Vagina (tissue), 2 donors: ENCODE results near the gene CCDC148.

Experiments
- POLR2A ChIP-seq, 2 donors: fragments of 450-650 bp; IDR thresholded peaks; one replicate each; pipeline ENCODE4 v1.6.1; 2017; ENCODE audit warnings: antibody characterized with exemption in 2 of 2, mild to moderate bottlenecking in 2 of 2, moderate library complexity in 2 of 2
- POLR2AphosphoS5 ChIP-seq, 2 donors: sonication (generic); formaldehyde crosslinking; IDR thresholded peaks; one replicate each; pipeline ENCODE4 v1.9.0; 2017; ENCODE audit warnings: antibody characterized with exemption in 2 of 2, mild to moderate bottlenecking in 2 of 2, low read depth in 1 of 2; ENCODE audit not compliant: insufficient read depth in 1 of 2
- TF ChIP-seq, protein P1 (sequence below), 3 experiments: fragments of 450-650 bp in 2 of 3; fragments of 200-600 bp in 1 of 3; sonication (generic) in 1 of 3; IDR thresholded peaks; one replicate each; pipeline ENCODE4 v1.5.1; 2017 to 2019; ENCODE audit warnings: antibody characterized with exemption in 3 of 3, mild to moderate bottlenecking in 2 of 3, moderate library complexity in 2 of 3

DNA sequence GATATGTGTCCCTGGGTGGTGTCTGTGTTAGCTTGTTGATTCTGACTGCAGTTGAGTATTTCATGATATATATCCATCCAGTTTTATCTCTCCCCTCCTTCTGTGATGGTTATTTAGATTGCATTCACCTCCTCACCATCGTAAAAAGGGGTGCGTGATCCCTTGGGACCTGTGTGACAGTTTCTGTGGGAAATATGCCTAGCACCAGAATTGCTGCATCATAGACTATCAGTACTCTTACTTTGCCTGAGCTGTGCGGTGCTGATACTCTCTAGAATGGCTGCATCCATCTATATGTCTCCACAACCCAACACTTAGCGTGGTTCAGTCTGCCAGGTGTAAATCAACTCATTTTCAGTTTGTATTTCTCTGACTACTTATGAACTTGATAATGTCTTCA, 34.5 kb upstream of the CCDC148 start:
- TF ChIP-seq, protein P1, sequence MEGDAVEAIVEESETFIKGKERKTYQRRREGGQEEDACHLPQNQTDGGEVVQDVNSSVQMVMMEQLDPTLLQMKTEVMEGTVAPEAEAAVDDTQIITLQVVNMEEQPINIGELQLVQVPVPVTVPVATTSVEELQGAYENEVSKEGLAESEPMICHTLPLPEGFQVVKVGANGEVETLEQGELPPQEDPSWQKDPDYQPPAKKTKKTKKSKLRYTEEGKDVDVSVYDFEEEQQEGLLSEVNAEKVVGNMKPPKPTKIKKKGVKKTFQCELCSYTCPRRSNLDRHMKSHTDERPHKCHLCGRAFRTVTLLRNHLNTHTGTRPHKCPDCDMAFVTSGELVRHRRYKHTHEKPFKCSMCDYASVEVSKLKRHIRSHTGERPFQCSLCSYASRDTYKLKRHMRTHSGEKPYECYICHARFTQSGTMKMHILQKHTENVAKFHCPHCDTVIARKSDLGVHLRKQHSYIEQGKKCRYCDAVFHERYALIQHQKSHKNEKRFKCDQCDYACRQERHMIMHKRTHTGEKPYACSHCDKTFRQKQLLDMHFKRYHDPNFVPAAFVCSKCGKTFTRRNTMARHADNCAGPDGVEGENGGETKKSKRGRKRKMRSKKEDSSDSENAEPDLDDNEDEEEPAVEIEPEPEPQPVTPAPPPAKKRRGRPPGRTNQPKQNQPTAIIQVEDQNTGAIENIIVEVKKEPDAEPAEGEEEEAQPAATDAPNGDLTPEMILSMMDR (IDR thresholded peaks at IDR 0.05) = no peak
- TF ChIP-seq POLR2A (IDR thresholded peaks at IDR 0.05) (no peak), POLR2AphosphoS5 (IDR thresholded peaks at IDR 0.05; ENCODE audit: insufficient read depth in 1 of 2, low read depth in 1 of 2) (no peak)
